A549 (cell line): ENCODE data around the gene TBC1D22A. TPM values are rescaled to one million over a fixed set of nuclear protein-coding genes. Genes with fewer than 3 reads are reported as not detected.
"Not testable (repeated sequence)": the region's sequence is repeated elsewhere in the genome, so short reads cannot be mapped to it uniquely, and the experiment has no call there.

Experiments
- ATAC-seq, 2 experiments: fragments of 200-7000 bp in 1 of 2; fragments of >200 bp in 1 of 2; cut with Nextera tagmentation in 1 of 2; cut with Tn5 transposase in 1 of 2; 3 replicates each; pipeline versions ENCODE4 v1.8.0 to v1.9.1; 2018 to 2020; ENCODE audit warnings: mild to moderate bottlenecking in 1 of 2, moderate library complexity in 1 of 2
- CTCF ChIA-PET: fragments of 300-600 bp; sonication (Branson Sonifier 250); formaldehyde crosslinking; extraction: SDS; loops from one replicate; lab custom pipeline; 2021; ENCODE audit warnings: antibody characterized with exemption, inconsistent platforms; lab: Yijun Ruan, JAX
- POLR2A ChIA-PET: fragments of 350-600 bp; formaldehyde crosslinking; extraction: SDS; loops from one replicate; lab custom pipeline; 2021; ENCODE audit warnings: antibody characterized with exemption, inconsistent platforms; lab: Yijun Ruan, JAX
- DNase-seq, 2 experiments: peaks; one replicate each; pipeline versions ENCODE4 v3.0.0 to v3.0.0-alpha.2; 2011 to 2016; ENCODE audit warnings: low read depth in 1 of 2, low spot score in 1 of 2
- FAIRE-seq: peaks from 2 replicates; lab custom pipeline; 2011; peaks lifted over from hg19 to GRCh38; lab: Jason Lieb, UNC
- H3K27ac ChIP-seq, 2 experiments: fragments of >200 bp; sonication (Bioruptor Twin); formaldehyde crosslinking; 3 replicates each; pipeline ENCODE4 v1.5.1; 2016 to 2017
- H3K4me1 ChIP-seq: fragments of >200 bp; sonication (Bioruptor Twin); formaldehyde crosslinking; 3 replicates; pipeline ENCODE4 v1.6.1; 2016
- H3K4me2 ChIP-seq: fragments of >200 bp; sonication (Bioruptor Twin); formaldehyde crosslinking; 3 replicates; pipeline ENCODE4 v1.6.1; 2016
- H3K4me3 ChIP-seq: fragments of >200 bp; sonication (Bioruptor Twin); formaldehyde crosslinking; 3 replicates; pipeline ENCODE4 v1.5.1; 2016
- H3K9me3 ChIP-seq: fragments of >200 bp; sonication (Bioruptor Twin); formaldehyde crosslinking; 3 replicates; pipeline ENCODE4 v1.6.1; 2016
- ATOH8 ChIP-seq: fragments of 250-450 bp; sonication (Bioruptor Pico); IDR thresholded peaks from 2 replicates; pipeline ENCODE4 v1.5.0; 2020; ENCODE audit warnings: low read depth, mild to moderate bottlenecking, moderate library complexity
- CEBPB ChIP-seq, 2 experiments: fragments of >200 bp in 1 of 2; sonication (Bioruptor Twin) in 1 of 2; formaldehyde crosslinking in 1 of 2; IDR thresholded peaks; 2 replicates each; pipeline ENCODE4 v1.6.1; 2012 to 2016
- EHMT2 ChIP-seq: fragments of 200-600 bp; sonication (generic); IDR thresholded peaks from 2 replicates; pipeline ENCODE4 v1.6.1; 2016; ENCODE audit warnings: antibody characterized with exemption, low read depth, mild to moderate bottlenecking, moderate library complexity
- EP300 ChIP-seq, 2 experiments: fragments of >200 bp; sonication (Bioruptor Twin); formaldehyde crosslinking; IDR thresholded peaks; 2 replicates in 1 of 2; 3 replicates in 1 of 2; pipeline ENCODE4 v1.6.1; 2016 to 2017
- FOXS1 ChIP-seq: fragments of 250-450 bp; sonication (Bioruptor Pico); IDR thresholded peaks from 2 replicates; pipeline ENCODE4 v1.5.0; 2020; ENCODE audit warnings: mild to moderate bottlenecking, moderate library complexity
- HDAC2 ChIP-seq: fragments of 200-600 bp; sonication (generic); IDR thresholded peaks from 2 replicates; pipeline ENCODE4 v1.6.1; 2016
- HES2 ChIP-seq: fragments of >200 bp; sonication (Bioruptor Twin); formaldehyde crosslinking; IDR thresholded peaks from 2 replicates; pipeline ENCODE4 v1.6.1; 2016
- HEYL ChIP-seq: fragments of 250-450 bp; sonication (Bioruptor Pico); IDR thresholded peaks from 2 replicates; pipeline ENCODE4 v1.8.0; 2021; ENCODE audit warnings: mild to moderate bottlenecking, moderate library complexity
- HOXA7 ChIP-seq: fragments of 250-450 bp; sonication (Bioruptor Pico); IDR thresholded peaks from 2 replicates; pipeline ENCODE4 v1.5.0; 2020; ENCODE audit warnings: mild to moderate bottlenecking, moderate library complexity
- HOXB13 ChIP-seq: fragments of 250-450 bp; sonication (Bioruptor Pico); IDR thresholded peaks from 2 replicates; pipeline ENCODE4 v1.5.0; 2020; ENCODE audit warnings: low read depth, mild to moderate bottlenecking, moderate library complexity
- JUNB ChIP-seq: fragments of >200 bp; sonication (Bioruptor Twin); formaldehyde crosslinking; IDR thresholded peaks from 2 replicates; pipeline ENCODE4 v1.6.1; 2016
- KDM1A ChIP-seq: fragments of 200-600 bp; sonication (generic); IDR thresholded peaks from 2 replicates; pipeline ENCODE4 v1.6.1; 2016; ENCODE audit warnings: low read depth, mild to moderate bottlenecking
- MAFK ChIP-seq: fragments of 450-650 bp; IDR thresholded peaks from 2 replicates; pipeline ENCODE4 v1.6.1; 2014; ENCODE audit not compliant: partially characterized antibody
- MAX ChIP-seq: IDR thresholded peaks from 2 replicates; pipeline ENCODE4 v1.6.1; 2012
- MYC ChIP-seq: IDR thresholded peaks from 2 replicates; pipeline ENCODE4 v1.6.1; 2012; ENCODE audit warnings: mild to moderate bottlenecking, inconsistent platforms, low read length, improper control_type of control experiment, borderline replicate concordance
- NPAS2 ChIP-seq: fragments of 250-450 bp; sonication (Bioruptor Pico); IDR thresholded peaks from 2 replicates; pipeline ENCODE4 v1.8.0; 2022; ENCODE audit warnings: mild to moderate bottlenecking, moderate library complexity, borderline replicate concordance
- NR3C1 ChIP-seq: fragments of >200 bp; sonication (Bioruptor Twin); formaldehyde crosslinking; IDR thresholded peaks from 3 replicates; pipeline ENCODE4 v1.6.1; 2017
- PHF8 ChIP-seq: fragments of 200-600 bp; sonication (generic); IDR thresholded peaks from 2 replicates; pipeline ENCODE4 v1.6.1; 2016; ENCODE audit warnings: low read depth, mild to moderate bottlenecking, antibody characterized with exemption, moderate library complexity, borderline replicate concordance
- RAD21 ChIP-seq, 2 experiments: fragments of >200 bp in 1 of 2; sonication (Bioruptor Twin) in 1 of 2; formaldehyde crosslinking in 1 of 2; IDR thresholded peaks in 1 of 2; conservative IDR thresholded peaks in 1 of 2; 2 replicates in 1 of 2; 3 replicates in 1 of 2; pipeline ENCODE4 v1.6.1; 2012 to 2018; ENCODE audit warnings: inconsistent platforms in 1 of 2
- RCOR1 ChIP-seq: fragments of 150-350 bp; IDR thresholded peaks from 2 replicates; pipeline ENCODE4 v1.6.1; 2014; ENCODE audit warnings: antibody characterized with exemption, low read length, low read depth
- RNF2 ChIP-seq: fragments of 200-600 bp; sonication (generic); IDR thresholded peaks from 2 replicates; pipeline ENCODE4 v1.6.1; 2016; ENCODE audit warnings: low read depth, mild to moderate bottlenecking, antibody characterized with exemption, moderate library complexity, borderline replicate concordance
- SMC3 ChIP-seq: fragments of >200 bp; sonication (Bioruptor Twin); formaldehyde crosslinking; IDR thresholded peaks from 3 replicates; pipeline ENCODE4 v1.6.1; 2018; ENCODE audit warnings: inconsistent platforms
- TP53 ChIP-seq: fragments of 250-450 bp; sonication (Bioruptor Pico); IDR thresholded peaks from 2 replicates; pipeline ENCODE4 v1.5.0; 2021; ENCODE audit warnings: mild to moderate bottlenecking, moderate library complexity
- WGBS: methylation state at CpG from one replicate; pipeline ENCODE4 v1.1.6; 2017; ENCODE audit errors: missing lambda C conversion rate; 5-methylcytosine and 5-hydroxymethylcytosine counted together
- polyA plus RNA-seq, 4 experiments: library from polyadenylated mRNA; depleted of rRNA in 3 of 4; stranded (reverse); fragments of >200 nt; fragmentation: RNase III in 1 of 4; extraction: RNeasy Plus Mini Kit Qiagen cat#74134 plus additional on column Dnase treatment in 1 of 4; gene quantifications; 2 replicates in 3 of 4; 3 replicates in 1 of 4; pipeline ENCODE4 v1.2.3, GENCODE V29; 2011 to 2017
- TF ChIP-seq, protein P1 (sequence below): IDR thresholded peaks from 2 replicates; pipeline ENCODE4 v1.6.1; 2012
- TF ChIP-seq, protein P2 (sequence below): fragments of 150-350 bp; IDR thresholded peaks from 2 replicates; pipeline ENCODE4 v1.6.1; 2014; ENCODE audit warnings: low read depth, mild to moderate bottlenecking, low read length

TBC1D22A gene
- polyA plus RNA-seq, 2 of the 4 experiments (the other 2 are of a cell fraction) = 8.9 to 10.8 TPM

GRCh38 chr22:47139013-47139789, 376.8 kb downstream of the TBC1D22A start:
- no peak for DNase-seq
- 97% methylated on average over 11 of the region's 30 CpGs for WGBS
- H3K4me2 ChIP-seq = no peak overlapping the region
- no peaks in the 10 kb centered on the region for H3K4me1 ChIP-seq
- no peak overlapping the region for H3K4me3 ChIP-seq
- TF ChIP-seq ATOH8 (no peak), HDAC2 (no peak), RAD21 (conservative IDR thresholded peaks at IDR 0.05 in 1 of 2, IDR thresholded peaks at IDR 0.05 in 1 of 2) (no peak), MAFK (no peak), RCOR1 (no peak), EP300 (IDR thresholded peaks at IDR 0.05) (no peak), JUNB (no peak), MAX (no peak), HES2 (no peak), HOXB13 (CRISPR knock-in tag) (no peak), RNF2 (no peak)
- TF ChIP-seq, protein P1, sequence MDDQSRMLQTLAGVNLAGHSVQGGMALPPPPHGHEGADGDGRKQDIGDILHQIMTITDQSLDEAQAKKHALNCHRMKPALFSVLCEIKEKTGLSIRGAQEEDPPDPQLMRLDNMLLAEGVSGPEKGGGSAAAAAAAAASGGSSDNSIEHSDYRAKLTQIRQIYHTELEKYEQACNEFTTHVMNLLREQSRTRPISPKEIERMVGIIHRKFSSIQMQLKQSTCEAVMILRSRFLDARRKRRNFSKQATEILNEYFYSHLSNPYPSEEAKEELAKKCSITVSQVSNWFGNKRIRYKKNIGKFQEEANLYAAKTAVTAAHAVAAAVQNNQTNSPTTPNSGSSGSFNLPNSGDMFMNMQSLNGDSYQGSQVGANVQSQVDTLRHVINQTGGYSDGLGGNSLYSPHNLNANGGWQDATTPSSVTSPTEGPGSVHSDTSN = no peak
- no peaks in the 10 kb centered on the region for H3K9me3 ChIP-seq
- no peak for FAIRE-seq
- ATAC-seq = no peak
- H3K27ac ChIP-seq = no peak overlapping the region
- ChIA-PET CTCF (no interaction called here), POLR2A (no interaction called here)

DNA sequence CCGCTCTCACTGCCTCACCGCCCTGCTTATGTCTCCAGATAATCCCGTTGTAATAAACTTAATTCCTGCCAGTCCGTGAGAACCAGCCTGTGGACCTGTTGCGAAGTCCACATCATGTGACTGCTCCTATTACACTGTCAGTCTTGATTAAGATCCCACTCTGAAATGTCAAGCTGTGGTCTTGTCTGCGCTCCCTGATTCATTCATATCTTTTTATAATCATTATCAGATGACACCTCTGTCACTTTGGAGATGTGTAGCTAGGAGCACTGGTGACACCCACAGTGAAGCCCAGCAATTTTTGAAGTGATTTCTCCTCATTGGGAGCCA, 377.3 kb downstream of the TBC1D22A start:
- DNase-seq = no peak
- no peak overlapping the region for H3K4me3 ChIP-seq
- 96% methylated on average over 4 of the region's 6 CpGs for WGBS
- CTCF ChIA-PET = interaction anchor here (1.4 kb wide), 1 partner anchor 8 kb away, joined by 3 read pairs; no protein-coding TSS in a partner anchor
- TF ChIP-seq, protein P2, sequence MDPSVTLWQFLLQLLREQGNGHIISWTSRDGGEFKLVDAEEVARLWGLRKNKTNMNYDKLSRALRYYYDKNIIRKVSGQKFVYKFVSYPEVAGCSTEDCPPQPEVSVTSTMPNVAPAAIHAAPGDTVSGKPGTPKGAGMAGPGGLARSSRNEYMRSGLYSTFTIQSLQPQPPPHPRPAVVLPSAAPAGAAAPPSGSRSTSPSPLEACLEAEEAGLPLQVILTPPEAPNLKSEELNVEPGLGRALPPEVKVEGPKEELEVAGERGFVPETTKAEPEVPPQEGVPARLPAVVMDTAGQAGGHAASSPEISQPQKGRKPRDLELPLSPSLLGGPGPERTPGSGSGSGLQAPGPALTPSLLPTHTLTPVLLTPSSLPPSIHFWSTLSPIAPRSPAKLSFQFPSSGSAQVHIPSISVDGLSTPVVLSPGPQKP = no peak
- TF ChIP-seq HOXA7 (CRISPR knock-in tag) (no peak), KDM1A (no peak)
- TF ChIP-seq, all 56 proteins: peak for 0
- no peak overlapping the region for H3K4me2 ChIP-seq
- FAIRE-seq (no peak), ATAC-seq (no peak)
- H3K9me3 ChIP-seq = no peaks in the 10 kb centered on the region
- H3K27ac ChIP-seq = no peak overlapping the region
- no peaks in the 10 kb centered on the region for H3K4me1 ChIP-seq
- POLR2A ChIA-PET = no interaction called here

DNA sequence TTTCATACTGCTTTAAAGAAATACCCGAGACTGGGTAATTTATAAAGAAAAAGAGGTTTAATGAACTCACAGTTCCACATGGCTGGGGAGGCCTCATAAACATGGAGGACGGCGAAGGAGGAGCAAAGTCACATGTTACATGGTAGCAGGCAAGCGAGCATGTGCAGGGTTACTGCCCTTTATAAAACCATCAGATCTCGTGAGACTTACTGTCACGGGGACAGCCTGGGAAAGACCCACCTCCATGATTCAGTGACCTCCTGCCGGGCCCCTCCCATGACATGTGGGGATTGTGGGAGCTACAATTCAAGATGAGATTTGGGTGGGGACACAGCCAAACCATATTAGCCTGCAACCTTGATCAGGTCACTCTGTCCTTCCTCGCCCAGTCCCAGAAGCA, 378.5 kb downstream of the TBC1D22A start:
- H3K27ac ChIP-seq, POLR2A ChIA-PET, H3K4me1 ChIP-seq, ATAC-seq, DNase-seq, H3K4me3 ChIP-seq, H3K9me3 ChIP-seq, FAIRE-seq, H3K4me2 ChIP-seq: not testable (repeated sequence)
- CTCF ChIA-PET = interaction anchor here (1.4 kb wide), 1 partner anchor 9 kb away, joined by 3 read pairs; no protein-coding TSS in a partner anchor
- WGBS = 90% methylated on average over 8 of the region's 8 CpGs

DNA sequence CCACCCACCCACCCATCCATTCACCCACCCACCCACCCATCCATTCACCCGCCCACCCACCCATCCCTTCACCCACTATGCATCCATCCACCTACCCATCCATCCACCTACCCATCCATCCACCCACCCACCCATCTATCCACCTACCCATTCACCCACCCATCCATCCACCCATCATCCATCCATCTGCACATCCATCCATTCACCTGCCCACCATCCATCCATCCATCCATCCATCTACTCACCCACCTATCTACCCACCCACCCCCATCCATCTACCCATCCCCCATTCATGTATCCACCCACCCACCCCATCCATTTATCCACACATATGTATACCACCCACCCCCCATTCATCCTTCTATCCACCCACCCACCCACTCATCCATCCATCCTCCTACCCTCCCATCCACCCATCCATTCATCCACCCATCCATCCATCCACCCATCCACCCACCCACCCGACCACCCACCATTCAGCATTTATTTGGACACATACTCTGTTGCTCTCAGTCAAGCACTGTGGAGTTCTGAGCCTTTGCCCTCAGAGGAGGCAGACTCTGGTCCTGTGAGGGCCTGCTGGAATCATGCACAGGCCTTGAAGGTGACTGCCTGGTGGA, 380.1 kb downstream of the TBC1D22A start:
- Histone ChIP-seq H3K9me3 (no peaks in the 10 kb centered on the region), H3K4me3 (no peak overlapping the region), H3K4me2 (no peak overlapping the region), H3K4me1 (no peaks in the 10 kb centered on the region), H3K27ac (no peak overlapping the region)
- ChIA-PET CTCF (no interaction called here), POLR2A (no interaction called here)
- DNase-seq = no peak
- no peak for FAIRE-seq
- no peak for ATAC-seq
- no CpG with 5 or more reads among the region's 2 CpGs for WGBS
- no peak for TF ChIP-seq FOXS1 (CRISPR knock-in tag)
- no peak for TF ChIP-seq CEBPB (IDR thresholded peaks at IDR 0.05)
- TF ChIP-seq NPAS2 (CRISPR knock-in tag) = no peak
- no peak for TF ChIP-seq NR3C1
- no peak for TF ChIP-seq HEYL (CRISPR knock-in tag)
- TF ChIP-seq, protein P1 = no peak
- no peak for TF ChIP-seq MYC
- TF ChIP-seq KDM1A = no peak
- TF ChIP-seq SMC3 = no peak
- no peak for TF ChIP-seq EHMT2
- no peak for TF ChIP-seq PHF8
- TF ChIP-seq TP53 (CRISPR knock-in tag) = no peak
- no peak for TF ChIP-seq MAFK
